Gastroesophageal sphincter (tissue), 4 donors: ENCODE results near the gene ZNF367. TPM values are rescaled to one million over a fixed set of nuclear protein-coding genes. Genes with fewer than 3 reads are reported as not detected.

Experiments used
- ATAC-seq: fragments of 150-250 bp; one replicate; pipeline ENCODE4 v1.9.1; 2016; ENCODE audit warnings: mild to moderate bottlenecking, moderate library complexity
- H3K27ac ChIP-seq, 4 donors: fragments of 200-600 bp; sonication (generic) in 3 of 4; 1 replicate in 3 of 4; 2 replicates in 1 of 4; pipeline ENCODE4 v1.5.1; 2016 to 2019
- H3K27me3 ChIP-seq: fragments of 200-600 bp; sonication (generic); one replicate; pipeline ENCODE4 v1.5.1; 2019
- H3K36me3 ChIP-seq, 2 donors: fragments of 200-600 bp; sonication (generic); one replicate each; pipeline ENCODE4 v1.5.1; 2019; ENCODE audit warnings: control low read depth in 1 of 2
- H3K4me1 ChIP-seq, 3 donors: fragments of 200-600 bp; sonication (generic); 1 replicate in 2 of 3; 2 replicates in 1 of 3; pipeline ENCODE4 v1.5.1; 2016 to 2019; ENCODE audit warnings: control low read depth in 2 of 3
- H3K4me3 ChIP-seq, 2 donors: fragments of 200-600 bp; sonication (generic); one replicate each; pipeline ENCODE4 v1.5.1; 2019; ENCODE audit warnings: mild to moderate bottlenecking in 1 of 2, moderate library complexity in 1 of 2
- H3K9me3 ChIP-seq, 3 donors: fragments of 200-600 bp; sonication (generic); one replicate each; pipeline ENCODE4 v1.5.1; 2017 to 2019; ENCODE audit warnings: control low read depth in 2 of 3
- EP300 ChIP-seq: sonication (generic); formaldehyde crosslinking; IDR thresholded peaks from one replicate; pipeline ENCODE4 v1.6.1; 2017; ENCODE audit warnings: antibody characterized with exemption, mild to moderate bottlenecking
- POLR2A ChIP-seq, 2 donors: fragments of 450-650 bp; IDR thresholded peaks; one replicate each; pipeline ENCODE4 v1.6.1; 2017; ENCODE audit warnings: antibody characterized with exemption in 2 of 2, mild to moderate bottlenecking in 2 of 2, moderate library complexity in 1 of 2
- POLR2AphosphoS5 ChIP-seq: sonication (generic); formaldehyde crosslinking; IDR thresholded peaks from one replicate; pipeline ENCODE4 v1.6.1; 2017; ENCODE audit warnings: antibody characterized with exemption
- WGBS, 2 donors: methylation state at CpG; one replicate each; pipeline ENCODE4 v1.1.5; 2018; ENCODE audit warnings: low coverage in 1 of 2; 5-methylcytosine and 5-hydroxymethylcytosine counted together
- total RNA-seq, 4 donors: library from RNA; depleted of rRNA; stranded (reverse); fragments of >200 nt; gene quantifications; one replicate each; pipeline ENCODE4 v1.1.0, GENCODE V29; 2016
- TF ChIP-seq, protein P1 (sequence below), 4 experiments: fragments of 200-600 bp in 2 of 4; fragments of 450-650 bp in 2 of 4; sonication (generic) in 1 of 4; IDR thresholded peaks; one replicate each; pipeline ENCODE4 v1.5.1; 2017 to 2019; ENCODE audit warnings: antibody characterized with exemption in 4 of 4, mild to moderate bottlenecking in 2 of 4, moderate library complexity in 2 of 4

ZNF367 gene
- total RNA-seq, 4 donors from 2014 or later, result 1.4 to 3.7 (median 2.5) TPM

DNA sequence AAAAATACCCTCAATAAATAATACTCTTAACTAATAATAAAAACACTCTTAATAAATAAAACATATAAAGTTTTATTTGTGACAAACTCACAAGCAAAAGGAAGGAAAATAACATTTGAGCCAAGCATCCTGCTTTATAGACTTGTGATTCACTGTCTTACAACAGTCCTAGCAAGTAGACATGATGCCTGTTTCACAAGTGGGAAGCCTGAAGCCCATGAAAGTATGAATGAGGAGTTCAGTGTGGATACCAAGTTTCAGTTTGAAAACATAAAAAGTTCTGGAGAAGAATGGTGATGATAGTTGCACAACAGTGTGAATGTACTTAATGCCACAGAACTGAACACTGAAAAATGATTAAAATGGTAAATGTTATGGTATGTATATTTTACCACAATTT is 42.7 kb upstream of the ZNF367 start:
- no peaks in the 10 kb centered on the region for H3K9me3 ChIP-seq
- TF ChIP-seq EP300 (no peak), POLR2A (IDR thresholded peaks at IDR 0.05) (no peak), POLR2AphosphoS5 (no peak)
- TF ChIP-seq, protein P1, sequence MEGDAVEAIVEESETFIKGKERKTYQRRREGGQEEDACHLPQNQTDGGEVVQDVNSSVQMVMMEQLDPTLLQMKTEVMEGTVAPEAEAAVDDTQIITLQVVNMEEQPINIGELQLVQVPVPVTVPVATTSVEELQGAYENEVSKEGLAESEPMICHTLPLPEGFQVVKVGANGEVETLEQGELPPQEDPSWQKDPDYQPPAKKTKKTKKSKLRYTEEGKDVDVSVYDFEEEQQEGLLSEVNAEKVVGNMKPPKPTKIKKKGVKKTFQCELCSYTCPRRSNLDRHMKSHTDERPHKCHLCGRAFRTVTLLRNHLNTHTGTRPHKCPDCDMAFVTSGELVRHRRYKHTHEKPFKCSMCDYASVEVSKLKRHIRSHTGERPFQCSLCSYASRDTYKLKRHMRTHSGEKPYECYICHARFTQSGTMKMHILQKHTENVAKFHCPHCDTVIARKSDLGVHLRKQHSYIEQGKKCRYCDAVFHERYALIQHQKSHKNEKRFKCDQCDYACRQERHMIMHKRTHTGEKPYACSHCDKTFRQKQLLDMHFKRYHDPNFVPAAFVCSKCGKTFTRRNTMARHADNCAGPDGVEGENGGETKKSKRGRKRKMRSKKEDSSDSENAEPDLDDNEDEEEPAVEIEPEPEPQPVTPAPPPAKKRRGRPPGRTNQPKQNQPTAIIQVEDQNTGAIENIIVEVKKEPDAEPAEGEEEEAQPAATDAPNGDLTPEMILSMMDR (IDR thresholded peaks at IDR 0.05), result no peak
- peaks cover 0 to 9% (median 0%) of the 10 kb centered on the region in 3 donors for H3K4me1 ChIP-seq
- no peak overlapping the region for H3K27ac ChIP-seq
- no peaks in the 10 kb centered on the region for H3K27me3 ChIP-seq
- no peak overlapping the region for H3K4me3 ChIP-seq
- H3K36me3 ChIP-seq, result peaks cover 0 to 55% of the 10 kb centered on the region in 2 donors
- peak; percentile 55 for ATAC-seq

DNA sequence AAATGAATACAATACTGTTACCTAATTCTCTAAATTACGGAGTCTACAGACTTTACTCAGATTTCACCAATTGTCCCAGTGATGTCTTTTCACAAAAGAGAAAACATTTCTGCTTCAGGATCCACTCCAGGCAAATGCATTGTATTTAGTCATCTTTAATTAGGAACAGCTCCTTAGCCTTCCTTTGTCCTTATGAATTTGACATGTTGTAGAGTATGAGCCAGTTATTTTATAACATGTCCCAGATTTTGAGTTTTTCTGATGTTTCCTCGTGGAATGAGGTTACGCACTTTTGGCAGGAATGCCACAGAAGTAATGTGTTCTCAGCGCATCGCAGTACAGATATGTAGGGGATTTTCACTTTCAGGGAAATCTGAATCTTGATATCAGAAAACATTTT is 42.3 kb upstream of the ZNF367 start:
- Histone ChIP-seq H3K36me3 (peaks cover 0 to 51% of the 10 kb centered on the region in 2 donors), H3K9me3 (no peaks in the 10 kb centered on the region), H3K27ac (no peak overlapping the region), H3K4me3 (no peak overlapping the region), H3K4me1 (peaks cover 0 to 9% (median 0%) of the 10 kb centered on the region in 3 donors), H3K27me3 (no peaks in the 10 kb centered on the region)
- no peak for TF ChIP-seq POLR2AphosphoS5
- TF ChIP-seq, protein P1 (IDR thresholded peaks at IDR 0.05), result no peak
- no peak for TF ChIP-seq POLR2A (IDR thresholded peaks at IDR 0.05)
- TF ChIP-seq EP300, result no peak
- 63 to 67% methylated on average over 5 of the region's 5 CpGs for WGBS, 2 donors
- peak; percentile 46 for ATAC-seq

DNA sequence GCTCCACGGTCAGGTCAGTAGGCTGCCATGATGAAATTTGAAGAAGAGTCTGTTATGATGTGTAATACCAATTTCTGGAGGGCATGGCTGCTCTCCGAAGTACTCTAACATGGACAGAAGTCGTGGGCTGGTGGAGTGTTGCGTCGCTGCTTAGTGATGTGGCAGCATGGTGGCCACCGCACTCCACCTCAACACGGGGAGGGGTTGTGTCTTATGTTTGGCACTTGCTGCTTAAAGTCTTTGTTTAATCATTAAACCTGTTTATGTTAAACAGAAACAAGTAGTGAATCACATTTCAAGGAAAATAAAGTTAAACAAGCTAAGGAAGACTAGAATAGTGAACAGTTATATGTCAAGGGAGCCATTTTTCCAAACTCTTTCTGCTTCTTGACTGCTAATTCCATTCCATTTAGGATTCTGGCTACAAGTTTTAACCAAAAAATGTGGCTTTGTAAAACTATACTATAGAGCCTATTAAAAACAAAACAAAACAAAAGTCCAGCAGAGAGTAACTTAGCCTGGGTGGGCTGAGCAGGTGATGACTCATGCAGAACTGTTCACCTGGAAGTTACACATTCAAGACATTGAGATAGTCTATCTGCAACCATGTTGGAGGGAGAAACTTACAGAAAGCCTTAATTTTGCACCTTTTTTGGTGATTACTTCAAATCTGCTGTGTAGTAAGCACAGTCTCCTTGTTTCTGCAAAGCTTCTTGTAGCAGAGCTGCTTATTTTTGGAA is 41.3 kb upstream of the ZNF367 start:
- 85 to 88% methylated on average over 5 to 6 of the region's 7 CpGs for WGBS, 2 donors
- peaks cover 0 to 47% of the 10 kb centered on the region in 2 donors for H3K36me3 ChIP-seq
- TF ChIP-seq POLR2AphosphoS5, result no peak
- no peak for TF ChIP-seq POLR2A (IDR thresholded peaks at IDR 0.05)
- no peak for TF ChIP-seq EP300
- TF ChIP-seq, protein P1 (IDR thresholded peaks at IDR 0.05), result no peak

DNA sequence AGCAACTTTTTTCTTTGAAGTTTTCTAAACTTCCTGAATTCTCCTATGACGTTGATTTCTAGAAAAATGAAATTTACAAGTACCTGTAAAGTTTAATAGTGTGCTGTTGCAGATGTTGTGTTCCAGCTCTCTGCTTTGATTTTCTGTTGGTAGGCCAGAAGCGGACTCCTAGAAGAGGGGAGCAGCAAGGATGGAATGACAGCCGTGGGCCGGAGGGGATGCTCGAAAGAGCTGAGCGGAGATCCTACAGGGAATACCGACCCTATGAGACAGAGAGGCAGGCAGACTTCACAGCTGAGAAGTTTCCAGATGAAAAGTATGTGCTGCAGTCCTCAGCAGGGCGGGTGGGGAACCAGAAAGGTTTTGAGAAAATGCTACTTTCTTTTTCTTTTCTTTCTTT is 40.1 kb upstream of the ZNF367 start:
- Histone ChIP-seq H3K36me3 (peaks cover 0 to 41% of the 10 kb centered on the region in 2 donors), H3K27me3 (no peaks in the 10 kb centered on the region), H3K9me3 (no peaks in the 10 kb centered on the region), H3K4me1 (peaks cover 0 to 19% (median 3%) of the 10 kb centered on the region in 3 donors), H3K4me3 (no peak overlapping the region), H3K27ac (no peak overlapping the region)
- no peak for ATAC-seq
- 79 to 83% methylated on average over 3 to 7 of the region's 8 CpGs for WGBS, 2 donors
- no peak for TF ChIP-seq POLR2A (IDR thresholded peaks at IDR 0.05)

More for the DNA sequence above, 41.3 kb upstream of the ZNF367 start:
- no peak for ATAC-seq
- Histone ChIP-seq H3K4me3 (no peak overlapping the region), H3K4me1 (peaks cover 0 to 9% (median 0%) of the 10 kb centered on the region in 3 donors), H3K9me3 (no peaks in the 10 kb centered on the region), H3K27me3 (no peaks in the 10 kb centered on the region), H3K27ac (no peak overlapping the region)

DNA sequence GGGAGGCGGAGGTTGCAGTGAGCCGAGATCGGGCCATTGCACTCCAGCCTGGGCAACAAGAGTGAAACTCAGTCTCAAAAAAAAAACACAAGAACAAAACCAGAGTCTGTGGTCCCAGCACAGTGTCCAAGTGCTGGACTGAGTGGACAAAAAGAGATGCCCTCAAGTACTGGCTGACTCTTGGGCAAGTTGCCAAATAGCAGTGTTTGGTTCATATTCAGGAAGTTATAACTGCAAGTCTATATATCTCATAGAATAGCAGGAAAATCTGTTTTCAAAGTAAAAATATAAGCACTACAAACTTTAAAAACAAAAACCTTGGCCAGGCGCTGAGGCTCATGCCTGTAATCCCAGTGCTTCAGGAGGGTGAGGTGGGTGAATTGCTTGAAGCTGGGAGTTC is 39.1 kb upstream of the ZNF367 start:
- Histone ChIP-seq H3K27me3 (no peaks in the 10 kb centered on the region), H3K27ac (no peak overlapping the region), H3K4me1 (peaks cover 0 to 27% (median 4%) of the 10 kb centered on the region in 3 donors), H3K4me3 (no peak overlapping the region), H3K9me3 (no peaks in the 10 kb centered on the region), H3K36me3 (peaks cover 0 to 33% of the 10 kb centered on the region in 2 donors)
- 80 to 93% methylated on average over 1 of the region's 4 CpGs for WGBS, 2 donors
- no peak for ATAC-seq
- no peak for TF ChIP-seq EP300
- TF ChIP-seq, protein P1 (IDR thresholded peaks at IDR 0.05), result no peak
- no peak for TF ChIP-seq POLR2AphosphoS5
- TF ChIP-seq POLR2A (IDR thresholded peaks at IDR 0.05), result no peak
